OCI-LY7 (cell line): ENCODE measurements around the gene PMS1. TPM values are rescaled to one million over a fixed set of nuclear protein-coding genes. Genes with fewer than 3 reads are reported as not detected.

Experiments used
- BruUV-seq: library from RNA; stranded (reverse); fragments of 400-500 nt; replicated peaks from 2 replicates; lab custom pipeline; 2021; lab: Mats Ljungman, UMichigan
- CTCF ChIA-PET: fragments of 300-600 bp; sonication (Branson Sonifier 250); formaldehyde crosslinking; loops from one replicate; lab custom pipeline; 2022; ENCODE audit warnings: antibody characterized with exemption; ENCODE audit not compliant: unreplicated experiment; lab: Charles Lee
- POLR2A ChIA-PET: fragments of 300-600 bp; sonication (Branson Sonifier 250); formaldehyde crosslinking; loops from one replicate; lab custom pipeline; 2022; ENCODE audit warnings: antibody characterized with exemption; lab: Charles Lee
- DNase-seq: peaks from one replicate; pipeline ENCODE4 v3.0.0-alpha.2; 2015; ENCODE audit warnings: low spot score
- H2AFZ ChIP-seq: fragments of 200-600 bp; sonication (generic), shearing (Covaris generic); 2 replicates; pipeline ENCODE4 v1.6.1; 2014; ENCODE audit warnings: mild to moderate bottlenecking, antibody characterized with exemption, low read length, moderate library complexity
- H3K27ac ChIP-seq: fragments of 200-600 bp; sonication (generic); 2 replicates; pipeline ENCODE4 v1.5.1; 2014; ENCODE audit warnings: mixed run types, low read depth, mild to moderate bottlenecking, moderate library complexity, low read length, inconsistent platforms; ENCODE audit not compliant: poor library complexity, severe bottlenecking
- H3K36me3 ChIP-seq: fragments of 200-600 bp; sonication (generic); 2 replicates; pipeline ENCODE4 v1.6.1; 2014; ENCODE audit warnings: mild to moderate bottlenecking, antibody characterized with exemption, low read length, moderate library complexity, mixed read lengths; ENCODE audit not compliant: insufficient read depth
- H3K4me1 ChIP-seq: fragments of 200-600 bp; sonication (generic); 2 replicates; pipeline ENCODE4 v1.5.1; 2014; ENCODE audit warnings: mild to moderate bottlenecking, low read length; ENCODE audit not compliant: insufficient read depth, poor library complexity, severe bottlenecking
- H3K4me2 ChIP-seq: fragments of 200-600 bp; sonication (generic); 2 replicates; pipeline ENCODE4 v1.6.1; 2014; ENCODE audit warnings: mild to moderate bottlenecking, low read length
- H3K4me3 ChIP-seq: fragments of 200-600 bp; sonication (generic); 2 replicates; pipeline ENCODE4 v1.5.1; 2014; ENCODE audit warnings: mild to moderate bottlenecking, low read depth, low read length; ENCODE audit not compliant: poor library complexity, severe bottlenecking
- H3K79me2 ChIP-seq: fragments of 200-600 bp; sonication (generic); 2 replicates; pipeline ENCODE4 v1.6.1; 2016; ENCODE audit warnings: low read depth, mild to moderate bottlenecking, low read length, moderate library complexity, mixed read lengths; ENCODE audit not compliant: insufficient read depth
- H3K9me2 ChIP-seq: fragments of 200-600 bp; sonication (generic); 2 replicates; pipeline ENCODE4 v1.6.1; 2016; ENCODE audit warnings: mild to moderate bottlenecking, low read length, mixed read lengths; ENCODE audit not compliant: insufficient read depth
- H3K9me3 ChIP-seq: fragments of 200-600 bp; sonication (generic); 2 replicates; pipeline ENCODE4 v1.6.1; 2014; ENCODE audit warnings: mild to moderate bottlenecking, mixed run types, low read length, mixed read lengths
- H4K20me1 ChIP-seq: fragments of 200-600 bp; sonication (generic); 2 replicates; pipeline ENCODE4 v1.6.1; 2014; ENCODE audit warnings: mild to moderate bottlenecking, antibody characterized with exemption, low read length, moderate library complexity, mixed read lengths; ENCODE audit not compliant: insufficient read depth
- EZH2phosphoT487 ChIP-seq: fragments of 200-600 bp; sonication (generic); IDR thresholded peaks from 2 replicates; pipeline ENCODE4 v1.6.1; 2018; ENCODE audit warnings: low read depth, borderline replicate concordance, mild to moderate bottlenecking, mixed run types, antibody characterized with exemption, low read length, moderate library complexity, mixed read lengths
- intact Hi-C: fragments of 100-400 bp; cut with micrococcal nuclease; formaldehyde crosslinking; loops from one replicate; pipeline ENCODE4 v1.10.0; 2022; ENCODE audit not compliant: unreplicated experiment
- total RNA-seq, 2 experiments: library from RNA; depleted of rRNA in 1 of 2; stranded (reverse); fragments of >200 nt in 1 of 2; shearing (Covaris generic) in 1 of 2; gene quantifications; 2 replicates each; pipeline ENCODE4 v1.2.3, GENCODE V29; 2014 to 2022
- TF ChIP-seq, protein P1 (sequence below): fragments of 200-600 bp; sonication (generic); conservative IDR thresholded peaks from 2 replicates; pipeline ENCODE4 v1.5.1; 2014; ENCODE audit warnings: mild to moderate bottlenecking, antibody characterized with exemption, low read length, moderate library complexity, mixed read lengths

PMS1 gene
- total RNA-seq, 2 experiments from 2014 or later: 31.2 to 72.2 TPM

DNA sequence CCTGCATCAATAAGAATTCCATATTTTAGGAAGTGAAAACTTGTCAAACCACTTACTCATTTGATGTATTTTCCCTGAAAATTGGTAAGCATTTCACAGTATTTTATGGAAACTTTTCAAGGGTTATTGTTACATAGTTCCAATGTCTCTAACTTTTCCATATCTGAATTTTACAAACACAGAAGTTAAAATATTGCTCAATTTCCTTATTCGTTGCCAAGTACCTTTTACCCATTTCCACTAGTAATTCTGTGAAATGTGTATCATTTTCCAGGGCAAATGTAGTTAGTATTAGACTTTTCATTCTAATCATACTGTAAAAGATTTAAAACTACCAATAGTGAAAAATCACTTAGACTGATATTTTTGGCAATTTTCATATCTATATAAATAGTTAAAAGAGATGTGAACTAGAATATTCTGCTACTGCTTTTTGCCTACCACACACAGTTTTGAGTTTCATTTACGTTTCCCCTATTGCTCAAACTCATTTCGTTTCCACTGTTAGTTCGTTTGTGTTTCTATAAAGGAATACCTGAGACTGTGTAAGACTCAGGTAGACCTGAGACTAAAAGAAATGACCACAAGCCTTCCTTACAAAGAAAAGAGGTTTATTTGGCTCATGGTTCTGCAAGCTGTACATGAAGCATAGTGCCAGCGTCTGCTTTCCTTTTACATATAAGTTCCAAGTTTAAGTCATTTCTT is 86.3 kb downstream of the PMS1 start:
- ChIA-PET CTCF (no interaction called here), POLR2A (interaction anchor here (0.6 kb wide), 1 partner anchor 37 kb away, joined by 4 read pairs; no protein-coding TSS in a partner anchor)
- Histone ChIP-seq H3K4me1 (peaks cover 5% of the 10 kb centered on the region), H3K27ac (no peak overlapping the region), H3K9me3 (no peaks in the 10 kb centered on the region), H3K36me3 (peaks cover 45% of the 10 kb centered on the region), H4K20me1 (no peaks in the 10 kb centered on the region), H3K79me2 (no peaks in the 10 kb centered on the region), H3K4me2 (no peak overlapping the region), H2AFZ (no peak overlapping the region), H3K9me2 (no peaks in the 10 kb centered on the region), H3K4me3 (no peak overlapping the region)
- no TSS peak for BruUV-seq
- intact Hi-C loops: no loop called here
- no peak for TF ChIP-seq EZH2phosphoT487
- TF ChIP-seq, protein P1, sequence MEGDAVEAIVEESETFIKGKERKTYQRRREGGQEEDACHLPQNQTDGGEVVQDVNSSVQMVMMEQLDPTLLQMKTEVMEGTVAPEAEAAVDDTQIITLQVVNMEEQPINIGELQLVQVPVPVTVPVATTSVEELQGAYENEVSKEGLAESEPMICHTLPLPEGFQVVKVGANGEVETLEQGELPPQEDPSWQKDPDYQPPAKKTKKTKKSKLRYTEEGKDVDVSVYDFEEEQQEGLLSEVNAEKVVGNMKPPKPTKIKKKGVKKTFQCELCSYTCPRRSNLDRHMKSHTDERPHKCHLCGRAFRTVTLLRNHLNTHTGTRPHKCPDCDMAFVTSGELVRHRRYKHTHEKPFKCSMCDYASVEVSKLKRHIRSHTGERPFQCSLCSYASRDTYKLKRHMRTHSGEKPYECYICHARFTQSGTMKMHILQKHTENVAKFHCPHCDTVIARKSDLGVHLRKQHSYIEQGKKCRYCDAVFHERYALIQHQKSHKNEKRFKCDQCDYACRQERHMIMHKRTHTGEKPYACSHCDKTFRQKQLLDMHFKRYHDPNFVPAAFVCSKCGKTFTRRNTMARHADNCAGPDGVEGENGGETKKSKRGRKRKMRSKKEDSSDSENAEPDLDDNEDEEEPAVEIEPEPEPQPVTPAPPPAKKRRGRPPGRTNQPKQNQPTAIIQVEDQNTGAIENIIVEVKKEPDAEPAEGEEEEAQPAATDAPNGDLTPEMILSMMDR: no peak
- DNase-seq: no peak

DNA sequence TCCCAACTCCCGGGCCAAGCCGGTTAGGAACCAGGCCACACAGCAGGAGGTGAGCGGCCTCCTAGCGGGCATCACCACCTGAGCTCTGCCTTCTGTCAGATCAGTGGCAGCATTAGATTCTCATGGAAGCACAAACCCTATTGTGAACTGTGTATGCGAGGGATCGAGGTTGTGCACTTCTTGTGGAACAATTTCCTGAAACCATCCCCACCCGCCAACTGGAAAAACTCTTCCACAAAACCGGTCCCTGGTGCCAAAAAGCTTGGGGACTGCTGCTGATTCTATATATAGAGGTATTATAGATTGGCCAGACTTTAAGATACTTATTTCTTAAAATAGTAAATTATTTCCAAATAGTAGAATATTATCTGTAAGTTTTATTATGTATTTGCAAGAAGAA is 89.4 kb downstream of the PMS1 start:
- no peaks in the 10 kb centered on the region for H3K4me1 ChIP-seq
- CTCF ChIA-PET: no interaction called here
- intact Hi-C loops: no loop called here

More for the DNA sequence above, 89.4 kb downstream of the PMS1 start:
- Histone ChIP-seq H3K79me2 (no peaks in the 10 kb centered on the region), H3K36me3 (peaks cover 27% of the 10 kb centered on the region), H3K4me3 (no peak overlapping the region), H2AFZ (no peak overlapping the region), H3K4me2 (no peak overlapping the region), H3K27ac (no peak overlapping the region), H4K20me1 (no peaks in the 10 kb centered on the region), H3K9me3 (no peaks in the 10 kb centered on the region), H3K9me2 (no peaks in the 10 kb centered on the region)
- no peak for DNase-seq
- TF ChIP-seq, protein P1: no peak
- TF ChIP-seq EZH2phosphoT487: no peak
- POLR2A ChIA-PET: no interaction called here
- BruUV-seq: no TSS peak
